Smooth muscle cell (in vitro differentiated cells): ENCODE data around the gene KRT33A. TPM values are rescaled to one million over a fixed set of nuclear protein-coding genes. Genes with fewer than 3 reads are reported as not detected.

ENCODE experiments used
- DNase-seq: peaks from one replicate; lab custom pipeline; 2025; ENCODE audit not compliant: unreplicated experiment; lab: John Stamatoyannopoulos, UW
- H2AFZ ChIP-seq: fragments of 200-600 bp; sonication (generic); 2 replicates; pipeline ENCODE4 v1.6.0; 2016; ENCODE audit warnings: antibody characterized with exemption, low read depth, mild to moderate bottlenecking
- H3F3A ChIP-seq: fragments of 200-600 bp; sonication (generic); 2 replicates; pipeline ENCODE4 v1.6.0; 2017; ENCODE audit warnings: antibody characterized with exemption, low read depth
- H3K27ac ChIP-seq: fragments of 200-600 bp; sonication (generic); 2 replicates; pipeline ENCODE4 v1.5.1; 2016; ENCODE audit warnings: low read depth, mild to moderate bottlenecking
- H3K27me3 ChIP-seq: fragments of 200-600 bp; sonication (generic); 2 replicates; pipeline ENCODE4 v1.6.1; 2016; ENCODE audit warnings: low read depth, mild to moderate bottlenecking
- H3K36me3 ChIP-seq: fragments of 200-600 bp; sonication (generic); 2 replicates; pipeline ENCODE4 v1.5.1; 2016; ENCODE audit warnings: low read depth
- H3K4me1 ChIP-seq: fragments of 200-600 bp; sonication (generic); 2 replicates; pipeline ENCODE4 v1.5.1; 2016; ENCODE audit warnings: low read depth
- H3K4me2 ChIP-seq: fragments of 200-600 bp; sonication (generic); 2 replicates; pipeline ENCODE4 v1.6.0; 2016; ENCODE audit warnings: mild to moderate bottlenecking
- H3K4me3 ChIP-seq: fragments of 200-600 bp; sonication (generic); 2 replicates; pipeline ENCODE4 v1.5.1; 2016; ENCODE audit warnings: mild to moderate bottlenecking
- H3K79me2 ChIP-seq: fragments of 200-600 bp; sonication (generic); 2 replicates; pipeline ENCODE4 v1.6.0; 2016; ENCODE audit warnings: low read depth, mild to moderate bottlenecking
- H3K9ac ChIP-seq: fragments of 200-600 bp; sonication (generic); 2 replicates; pipeline ENCODE4 v1.6.0; 2016; ENCODE audit warnings: low read depth
- H3K9me3 ChIP-seq: fragments of 200-600 bp; sonication (generic); replicated peaks from 2 replicates; pipeline ENCODE4 v1.5.1; 2016; ENCODE audit warnings: low read depth
- H4K20me1 ChIP-seq: fragments of 200-600 bp; sonication (generic); 2 replicates; pipeline ENCODE4 v1.6.0; 2016; ENCODE audit warnings: low read depth
- CTCF ChIP-seq: fragments of 200-600 bp; sonication (generic); IDR thresholded peaks from 2 replicates; pipeline ENCODE4 v1.5.1; 2017; ENCODE audit warnings: borderline replicate concordance, mild to moderate bottlenecking, antibody characterized with exemption; ENCODE audit not compliant: insufficient read depth, poor library complexity, severe bottlenecking
- WGBS: methylation state at CpG from one replicate; pipeline ENCODE4 v1.1.7; 2016; ENCODE audit warnings: low lambda C conversion rate; 5-methylcytosine and 5-hydroxymethylcytosine counted together
- polyA plus RNA-seq: library from polyadenylated mRNA; unstranded; fragments of >200 nt; fragmentation: Nextera tagmentation; extraction: Ambion mirVana; gene quantifications from 2 replicates; pipeline ENCODE4 v1.2.1, GENCODE V29; 2016
- total RNA-seq: library from RNA; depleted of rRNA; stranded (reverse); fragments of >200 nt; gene quantifications from 2 replicates; pipeline ENCODE4 v1.2.3, GENCODE V29; 2014

Gene KRT33A
- total and polyA plus RNA-seq, 2 experiments from 2014 or later: 0.09 TPM; not detected in 1

DNA sequence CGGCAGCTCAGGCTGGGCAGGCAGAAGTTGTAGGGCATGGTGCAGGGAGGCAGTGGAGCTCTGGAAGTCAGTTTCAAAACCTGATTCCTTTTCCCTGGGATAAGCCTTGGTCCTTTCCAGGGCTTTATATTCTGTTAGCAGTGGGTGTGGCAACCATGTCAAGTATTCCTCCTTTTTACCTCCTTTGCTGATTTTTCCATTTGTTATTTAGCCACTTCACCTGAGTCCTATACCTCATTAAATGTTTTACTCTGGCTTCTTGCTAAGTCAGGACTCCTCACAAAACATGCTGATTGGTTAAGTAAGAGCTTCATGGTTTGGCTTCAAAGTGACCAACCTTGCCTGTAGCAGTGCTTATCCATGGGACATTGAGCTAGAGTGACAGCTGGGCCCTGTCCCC, 19.1 kb upstream of the KRT33A start, which contains the start of gene KRT33B:
Gene KRT33B (minus strand): TSS at position 101 of the 400 bp plus-strand sequence. CDS start 63 bp downstream, at position 38.
- H3K36me3 ChIP-seq: no peaks in the 10 kb centered on the region
- no peaks in the 10 kb centered on the region for H3K79me2 ChIP-seq
- no peak within 1 kb of the TSS for H3K27ac ChIP-seq
- H3K9me3 ChIP-seq: no peaks in the 10 kb centered on the region
- H3K4me2 ChIP-seq: no peak within 1 kb of the TSS
- no peak within 1 kb of the TSS for H2AFZ ChIP-seq
- H3K4me3 ChIP-seq: no peak within 1 kb of the TSS
- no peak within 1 kb of the TSS for H3K9ac ChIP-seq
- no peak for DNase-seq
- no peak for TF ChIP-seq CTCF
- WGBS: 89% methylated on average over 1 of the region's 1 CpG
- H3K27me3 ChIP-seq: no peaks in the 10 kb centered on the region
- no peaks in the 10 kb centered on the region for H4K20me1 ChIP-seq
- H3F3A ChIP-seq: no peaks in the 10 kb centered on the region
- no peaks in the 10 kb centered on the region for H3K4me1 ChIP-seq

DNA sequence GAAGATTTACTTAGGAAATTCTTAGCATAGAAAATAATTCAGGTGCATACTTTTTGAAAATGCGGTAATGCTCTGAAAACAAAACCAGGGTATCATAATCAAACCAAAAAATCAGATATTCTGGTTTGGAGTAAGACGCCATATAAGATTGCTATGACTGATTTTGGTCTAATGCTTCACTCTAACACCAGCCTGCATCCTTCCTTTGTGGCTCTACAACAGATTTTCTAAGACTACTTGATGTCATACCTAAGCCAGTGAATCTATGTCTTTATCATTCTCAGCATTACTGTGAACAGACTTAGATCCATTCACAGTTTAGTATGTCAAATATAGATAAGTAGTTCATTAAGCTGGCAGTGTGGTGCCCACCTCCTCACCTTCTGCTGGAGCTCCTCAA, 18.4 kb upstream of the KRT33A start:
- WGBS: 93% methylated on average over 2 of the region's 2 CpGs

GRCh38 chr17:41367426-41368075, 16.9 kb upstream of the KRT33A start:
- H3K9ac ChIP-seq: peak overlapping the region; percentile 27
- WGBS: 51% methylated on average over 10 of the region's 10 CpGs
- no peaks in the 10 kb centered on the region for H4K20me1 ChIP-seq
- no peaks in the 10 kb centered on the region for H3K79me2 ChIP-seq
- H3F3A ChIP-seq: no peaks in the 10 kb centered on the region
- H3K4me1 ChIP-seq: no peaks in the 10 kb centered on the region
- H3K27ac ChIP-seq: peak overlapping the region; percentile 71
- DNase-seq: no peak
- no peaks in the 10 kb centered on the region for H3K36me3 ChIP-seq
- H3K9me3 ChIP-seq: no peaks in the 10 kb centered on the region
- TF ChIP-seq CTCF: no peak
- H3K4me2 ChIP-seq: peak overlapping the region; percentile 47
- H3K4me3 ChIP-seq: no peak overlapping the region
- no peak overlapping the region for H2AFZ ChIP-seq
- no peaks in the 10 kb centered on the region for H3K27me3 ChIP-seq

More for the DNA sequence above, 18.4 kb upstream of the KRT33A start:
- H3K9me3 ChIP-seq: no peaks in the 10 kb centered on the region
- H3K27me3 ChIP-seq: no peaks in the 10 kb centered on the region
- H4K20me1 ChIP-seq: no peaks in the 10 kb centered on the region
- H3K79me2 ChIP-seq: no peaks in the 10 kb centered on the region
- no peaks in the 10 kb centered on the region for H3F3A ChIP-seq
- no peak overlapping the region for H3K4me3 ChIP-seq
- H3K27ac ChIP-seq: no peak overlapping the region
- no peak overlapping the region for H3K4me2 ChIP-seq
- no peak for DNase-seq
- no peak for TF ChIP-seq CTCF
- no peaks in the 10 kb centered on the region for H3K36me3 ChIP-seq
- no peak overlapping the region for H3K9ac ChIP-seq
- H3K4me1 ChIP-seq: no peaks in the 10 kb centered on the region
- no peak overlapping the region for H2AFZ ChIP-seq

DNA sequence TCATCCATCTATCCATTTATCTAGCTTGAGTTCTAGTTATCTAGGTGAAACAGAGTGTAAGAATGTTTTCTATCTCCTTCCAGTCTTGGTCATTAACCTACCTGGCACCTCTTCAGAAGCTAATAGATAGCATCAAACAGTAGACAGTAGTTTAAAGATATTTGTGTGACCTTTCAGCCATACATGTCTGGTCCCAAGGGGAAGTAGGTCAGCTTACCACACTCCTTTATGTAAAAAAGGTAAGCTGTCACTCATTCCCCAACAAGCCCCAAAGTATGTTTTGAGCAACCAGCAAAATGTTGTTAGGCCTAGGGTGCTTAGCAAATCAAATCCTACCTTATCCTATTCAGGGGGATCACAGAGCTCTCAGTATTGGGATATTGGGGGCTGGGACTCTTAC, 15.4 kb upstream of the KRT33A start:
- Histone ChIP-seq H3K36me3 (no peaks in the 10 kb centered on the region), H2AFZ (no peak overlapping the region), H4K20me1 (no peaks in the 10 kb centered on the region), H3K27ac (no peak overlapping the region), H3K9me3 (no peaks in the 10 kb centered on the region), H3K4me2 (no peak overlapping the region), H3K27me3 (no peaks in the 10 kb centered on the region), H3K4me1 (no peaks in the 10 kb centered on the region), H3K79me2 (no peaks in the 10 kb centered on the region), H3F3A (no peaks in the 10 kb centered on the region), H3K9ac (no peak overlapping the region), H3K4me3 (no peak overlapping the region)
- no peak for DNase-seq
- no peak for TF ChIP-seq CTCF
